ENCODE results near the gene CSRP3. TPM values are rescaled to one million over a fixed set of nuclear protein-coding genes. Genes with fewer than 3 reads are reported as not detected.

Gene CSRP3
- total RNA-seq, 3 donors from 2014 or later, result not detected

GRCh38 chr11:19226378-19227195, 24.8 kb upstream of the CSRP3 start:
- Histone ChIP-seq H3K9me3 (no peaks in the 10 kb centered on the region), H3K27me3 (no peaks in the 10 kb centered on the region), H3K27ac (no peak overlapping the region), H3K36me3 (no peaks in the 10 kb centered on the region), H3K4me3 (no peak overlapping the region), H3K4me1 (no peaks in the 10 kb centered on the region)
- TF ChIP-seq, protein P1, sequence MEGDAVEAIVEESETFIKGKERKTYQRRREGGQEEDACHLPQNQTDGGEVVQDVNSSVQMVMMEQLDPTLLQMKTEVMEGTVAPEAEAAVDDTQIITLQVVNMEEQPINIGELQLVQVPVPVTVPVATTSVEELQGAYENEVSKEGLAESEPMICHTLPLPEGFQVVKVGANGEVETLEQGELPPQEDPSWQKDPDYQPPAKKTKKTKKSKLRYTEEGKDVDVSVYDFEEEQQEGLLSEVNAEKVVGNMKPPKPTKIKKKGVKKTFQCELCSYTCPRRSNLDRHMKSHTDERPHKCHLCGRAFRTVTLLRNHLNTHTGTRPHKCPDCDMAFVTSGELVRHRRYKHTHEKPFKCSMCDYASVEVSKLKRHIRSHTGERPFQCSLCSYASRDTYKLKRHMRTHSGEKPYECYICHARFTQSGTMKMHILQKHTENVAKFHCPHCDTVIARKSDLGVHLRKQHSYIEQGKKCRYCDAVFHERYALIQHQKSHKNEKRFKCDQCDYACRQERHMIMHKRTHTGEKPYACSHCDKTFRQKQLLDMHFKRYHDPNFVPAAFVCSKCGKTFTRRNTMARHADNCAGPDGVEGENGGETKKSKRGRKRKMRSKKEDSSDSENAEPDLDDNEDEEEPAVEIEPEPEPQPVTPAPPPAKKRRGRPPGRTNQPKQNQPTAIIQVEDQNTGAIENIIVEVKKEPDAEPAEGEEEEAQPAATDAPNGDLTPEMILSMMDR (IDR thresholded peaks at IDR 0.05), result no peak
- TF ChIP-seq POLR2AphosphoS5 (IDR thresholded peaks at IDR 0.05) (no peak), POLR2A (IDR thresholded peaks at IDR 0.05) (no peak)
- intact Hi-C loops (cut with DNase I; ENCODE audit: low total_unique reads), result no loop called here
- no peak for DNase-seq (ENCODE audit: low spot score in 2 of 2)

DNA sequence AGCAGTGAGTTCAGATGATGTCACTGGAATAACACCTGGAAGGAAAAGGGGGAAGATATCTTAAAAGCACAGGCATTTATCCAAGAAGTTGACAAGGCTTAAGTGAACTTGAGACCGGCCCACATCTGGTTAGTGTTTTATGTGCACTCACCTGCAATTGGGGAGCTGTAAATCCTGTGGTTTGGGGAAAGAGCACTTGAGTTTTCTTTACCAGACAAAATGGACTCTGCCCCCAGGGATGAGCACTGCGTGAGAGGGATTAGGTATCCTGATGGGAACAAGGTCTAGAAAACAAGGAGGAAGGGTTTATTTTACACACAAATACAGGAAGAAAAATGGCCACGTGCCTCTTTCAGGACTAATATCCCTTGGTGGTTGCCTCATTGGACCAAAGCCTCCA, 23.8 kb upstream of the CSRP3 start:
- no peak overlapping the region for H3K27ac ChIP-seq
- H3K4me1 ChIP-seq, result no peaks in the 10 kb centered on the region
- intact Hi-C loops (cut with DNase I; ENCODE audit: low total_unique reads), result no loop called here
- no peak overlapping the region for H3K4me3 ChIP-seq
- H3K27me3 ChIP-seq, result no peaks in the 10 kb centered on the region
- DNase-seq (ENCODE audit: low spot score in 2 of 2), result no peak
- no peaks in the 10 kb centered on the region for H3K9me3 ChIP-seq
- no peaks in the 10 kb centered on the region for H3K36me3 ChIP-seq
- no peak for TF ChIP-seq POLR2A (IDR thresholded peaks at IDR 0.05)
- TF ChIP-seq, protein P1 (IDR thresholded peaks at IDR 0.05), result no peak
- no peak for TF ChIP-seq POLR2AphosphoS5 (IDR thresholded peaks at IDR 0.05)

- H3K4me3 ChIP-seq, result no peak overlapping the region
Observed at GRCh38 chr11:19225123-19225522, 23.3 kb upstream of the CSRP3 start.

DNA sequence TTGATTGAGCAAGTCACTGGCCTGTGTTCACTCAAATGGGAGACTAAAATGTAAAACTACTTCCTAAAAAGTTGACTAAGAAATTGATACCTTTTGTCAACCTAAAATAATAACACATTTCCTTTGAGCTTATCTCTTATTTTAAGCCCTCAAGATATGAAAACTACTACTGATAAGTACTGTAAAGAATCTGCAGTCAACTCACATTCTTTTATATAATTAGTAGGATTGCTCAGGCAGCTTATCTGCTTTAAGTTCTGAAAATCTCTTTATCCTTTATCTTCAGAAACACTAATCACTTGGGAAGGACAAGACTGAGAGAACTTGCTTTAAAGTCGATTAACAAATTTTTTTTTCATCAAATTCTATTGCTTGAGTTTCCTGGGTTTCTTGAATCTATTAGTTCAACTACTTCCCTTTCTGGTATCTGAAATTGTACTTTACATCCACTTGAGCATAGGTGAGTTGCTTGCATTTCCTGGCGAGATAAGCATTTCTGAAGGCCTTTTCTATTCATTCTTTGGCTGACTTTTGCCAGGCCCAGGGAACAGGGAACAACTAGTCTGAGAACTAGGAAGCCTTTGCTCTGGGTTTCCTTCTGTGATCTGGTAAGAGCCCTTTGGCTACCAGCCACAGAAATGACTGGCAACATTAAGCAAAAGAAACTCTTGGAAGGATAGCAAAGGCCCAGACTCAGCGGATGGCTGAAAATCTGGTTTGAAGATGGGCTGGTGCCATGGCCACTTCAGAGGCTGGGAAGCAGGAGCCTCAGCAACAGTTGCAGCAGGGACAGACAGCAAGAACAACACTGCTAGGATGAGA, 19.3 kb upstream of the CSRP3 start:
- H3K27ac ChIP-seq, result no peak overlapping the region
- TF ChIP-seq POLR2A (IDR thresholded peaks at IDR 0.05) (no peak), POLR2AphosphoS5 (IDR thresholded peaks at IDR 0.05) (no peak)
- TF ChIP-seq, protein P1 (IDR thresholded peaks at IDR 0.05), result no peak
- no peak overlapping the region for H3K4me3 ChIP-seq
- no peaks in the 10 kb centered on the region for H3K9me3 ChIP-seq
- no peaks in the 10 kb centered on the region for H3K36me3 ChIP-seq
- intact Hi-C loops (cut with DNase I; ENCODE audit: low total_unique reads), result no loop called here
- no peaks in the 10 kb centered on the region for H3K27me3 ChIP-seq
- no peak for DNase-seq (ENCODE audit: low spot score in 2 of 2)
- no peaks in the 10 kb centered on the region for H3K4me1 ChIP-seq

More at GRCh38 chr11:19225123-19225522, 23.3 kb upstream of the CSRP3 start:
- intact Hi-C loops (cut with DNase I; ENCODE audit: low total_unique reads), result no loop called here
- TF ChIP-seq, protein P1 (IDR thresholded peaks at IDR 0.05), result no peak
- TF ChIP-seq POLR2A (IDR thresholded peaks at IDR 0.05) (no peak), POLR2AphosphoS5 (IDR thresholded peaks at IDR 0.05) (no peak)
- H3K36me3 ChIP-seq, result no peaks in the 10 kb centered on the region
- no peaks in the 10 kb centered on the region for H3K27me3 ChIP-seq
- H3K4me1 ChIP-seq, result no peaks in the 10 kb centered on the region
- no peaks in the 10 kb centered on the region for H3K9me3 ChIP-seq
- no peak for DNase-seq (ENCODE audit: low spot score in 2 of 2)
- H3K27ac ChIP-seq, result no peak overlapping the region
